Activated B cell treated with CpG ODN at 0.5 μM for 24 hours (primary cell): Measurements from ENCODE around the gene C1QL3. TPM values are rescaled to one million over a fixed set of nuclear protein-coding genes. Genes with fewer than 3 reads are reported as not detected.

Experiments
- ATAC-seq: fragments of 200-7000 bp; cut with Tn5 transposase; one replicate; pipeline ENCODE4 v1.10.0; 2021; ENCODE audit warnings: low read depth, mild to moderate bottlenecking, moderate library complexity
- CTCF ChIA-PET: fragments of 350-600 bp; sonication (Branson Sonifier 250); formaldehyde crosslinking; loops from one replicate; lab custom pipeline; 2021; ENCODE audit warnings: antibody characterized with exemption; lab: Charles Lee
- POLR2A ChIA-PET: fragments of 350-600 bp; sonication (Branson Sonifier 250); formaldehyde crosslinking; loops from one replicate; lab custom pipeline; 2021; ENCODE audit warnings: antibody characterized with exemption; lab: Charles Lee
- DNase-seq: peaks from one replicate; pipeline ENCODE4 v3.0.0; 2022
- H3K27ac Mint-ChIP-seq: one replicate; pipeline ENCODE4 v1.8.0; 2020; ENCODE audit warnings: mixed read lengths
- H3K27me3 Mint-ChIP-seq: one replicate; pipeline ENCODE4 v1.8.0; 2021; ENCODE audit warnings: mixed read lengths
- H3K36me3 Mint-ChIP-seq: one replicate; pipeline ENCODE4 v1.8.0; 2021; ENCODE audit warnings: low read depth, mixed read lengths
- H3K4me1 Mint-ChIP-seq: one replicate; pipeline ENCODE4 v1.8.0; 2021; ENCODE audit warnings: mixed read lengths
- H3K4me3 Mint-ChIP-seq: one replicate; pipeline ENCODE4 v1.8.0; 2020; ENCODE audit warnings: mild to moderate bottlenecking, mixed read lengths
- H3K9me3 Mint-ChIP-seq: one replicate; pipeline ENCODE4 v1.8.0; 2020; ENCODE audit warnings: mixed read lengths
- intact Hi-C: fragments of 100-400 bp; cut with micrococcal nuclease; formaldehyde crosslinking; loops from one replicate; pipeline ENCODE4 v1.15.1; 2024
- total RNA-seq: library from RNA; stranded (reverse); gene quantifications from 2 replicates; pipeline ENCODE4 v1.2.3, GENCODE V29; 2022
- TF ChIP-seq, protein P1 (sequence below): fragments of 200-600 bp; IDR thresholded peaks from one replicate; pipeline ENCODE4 v1.8.0; 2022; ENCODE audit warnings: antibody characterized with exemption, mild to moderate bottlenecking

C1QL3 gene
- total RNA-seq, 1 donor from 2014 or later: not detected

DNA sequence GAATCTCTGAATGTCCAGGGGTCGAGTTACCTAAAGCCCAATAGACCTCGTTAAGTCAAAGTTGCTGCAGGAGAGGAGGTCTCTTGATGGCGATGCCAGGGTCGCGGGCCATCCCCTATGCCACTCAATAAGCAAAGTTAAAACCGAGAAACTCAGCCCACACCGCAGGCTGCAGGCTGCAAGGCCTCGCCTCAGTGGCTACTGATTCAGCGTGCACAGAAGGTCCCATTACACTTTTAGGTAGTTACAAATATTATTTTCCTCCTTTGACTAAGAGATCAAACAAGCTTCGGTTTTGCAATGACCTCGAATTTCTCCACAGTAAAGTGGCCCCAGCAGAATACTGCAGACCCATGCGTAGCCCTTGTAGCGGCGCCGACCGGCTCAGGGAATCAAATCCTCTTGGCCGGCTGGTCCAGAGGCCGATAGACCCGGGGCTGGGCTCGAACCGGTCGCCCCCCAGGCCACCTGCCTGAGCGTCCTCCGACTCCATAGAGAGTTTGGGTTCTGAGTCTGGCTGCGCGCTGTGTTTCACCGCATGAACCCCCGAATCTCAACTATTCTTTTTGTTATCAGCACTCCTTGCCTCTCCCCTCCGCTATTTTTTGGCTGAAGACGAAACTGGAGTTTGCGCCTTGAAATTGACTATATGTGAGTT, 2.3 kb downstream of the C1QL3 start:
- CTCF ChIA-PET: no interaction called here

DNA sequence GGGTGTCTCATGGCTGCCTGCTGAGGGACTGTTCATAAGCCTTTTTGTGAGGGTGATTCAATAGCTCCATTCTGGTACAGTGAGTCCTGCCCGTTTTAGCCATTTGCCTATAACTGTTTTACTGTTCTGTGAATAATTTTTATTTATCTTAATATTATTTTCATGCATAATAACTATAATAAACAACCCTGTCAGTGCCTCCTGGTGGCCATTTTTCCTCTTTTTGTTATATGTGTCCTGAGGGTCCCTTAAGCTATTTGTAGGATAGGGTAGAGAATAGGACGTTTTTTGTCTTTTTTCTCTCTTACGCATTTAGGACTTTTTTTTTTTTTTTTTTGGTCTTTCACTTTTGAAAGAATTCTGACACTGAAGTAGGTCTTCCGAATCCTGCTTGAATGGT, 2.9 kb downstream of the C1QL3 start:
- intact Hi-C loops: no loop called here
- ChIA-PET CTCF (no interaction called here), POLR2A (interaction anchor here (0.7 kb wide), 2 partner anchors 21 to 76 kb away, joined by 3 to 10 read pairs; no protein-coding TSS in a partner anchor)
- Mint-ChIP-seq H3K9me3 (no peaks in the 10 kb centered on the region), H3K4me1 (peaks cover 14% of the 10 kb centered on the region), H3K4me3 (no peak overlapping the region), H3K27ac (no peak overlapping the region), H3K27me3 (peaks cover 29% of the 10 kb centered on the region), H3K36me3 (peaks cover 11% of the 10 kb centered on the region)
- DNase-seq (no peak), ATAC-seq (no peak)
- TF ChIP-seq, protein P1, sequence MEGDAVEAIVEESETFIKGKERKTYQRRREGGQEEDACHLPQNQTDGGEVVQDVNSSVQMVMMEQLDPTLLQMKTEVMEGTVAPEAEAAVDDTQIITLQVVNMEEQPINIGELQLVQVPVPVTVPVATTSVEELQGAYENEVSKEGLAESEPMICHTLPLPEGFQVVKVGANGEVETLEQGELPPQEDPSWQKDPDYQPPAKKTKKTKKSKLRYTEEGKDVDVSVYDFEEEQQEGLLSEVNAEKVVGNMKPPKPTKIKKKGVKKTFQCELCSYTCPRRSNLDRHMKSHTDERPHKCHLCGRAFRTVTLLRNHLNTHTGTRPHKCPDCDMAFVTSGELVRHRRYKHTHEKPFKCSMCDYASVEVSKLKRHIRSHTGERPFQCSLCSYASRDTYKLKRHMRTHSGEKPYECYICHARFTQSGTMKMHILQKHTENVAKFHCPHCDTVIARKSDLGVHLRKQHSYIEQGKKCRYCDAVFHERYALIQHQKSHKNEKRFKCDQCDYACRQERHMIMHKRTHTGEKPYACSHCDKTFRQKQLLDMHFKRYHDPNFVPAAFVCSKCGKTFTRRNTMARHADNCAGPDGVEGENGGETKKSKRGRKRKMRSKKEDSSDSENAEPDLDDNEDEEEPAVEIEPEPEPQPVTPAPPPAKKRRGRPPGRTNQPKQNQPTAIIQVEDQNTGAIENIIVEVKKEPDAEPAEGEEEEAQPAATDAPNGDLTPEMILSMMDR: no peak

More for the DNA sequence above, 2.3 kb downstream of the C1QL3 start:
- peaks cover 7% of the 10 kb centered on the region for H3K36me3 Mint-ChIP-seq
- TF ChIP-seq, protein P1: no peak
- H3K9me3 Mint-ChIP-seq: no peaks in the 10 kb centered on the region
- H3K4me1 Mint-ChIP-seq: peaks cover 14% of the 10 kb centered on the region
- intact Hi-C loops: no loop called here
- peak overlapping the region; percentile 78 for H3K4me3 Mint-ChIP-seq
- DNase-seq (no peak), ATAC-seq (peak; percentile 31)
- POLR2A ChIA-PET: interaction anchor here (0.7 kb wide), 1 partner anchor 21 kb away, joined by 3 read pairs; no protein-coding TSS in a partner anchor
- peaks cover 29% of the 10 kb centered on the region for H3K27me3 Mint-ChIP-seq
- H3K27ac Mint-ChIP-seq: no peak overlapping the region

DNA sequence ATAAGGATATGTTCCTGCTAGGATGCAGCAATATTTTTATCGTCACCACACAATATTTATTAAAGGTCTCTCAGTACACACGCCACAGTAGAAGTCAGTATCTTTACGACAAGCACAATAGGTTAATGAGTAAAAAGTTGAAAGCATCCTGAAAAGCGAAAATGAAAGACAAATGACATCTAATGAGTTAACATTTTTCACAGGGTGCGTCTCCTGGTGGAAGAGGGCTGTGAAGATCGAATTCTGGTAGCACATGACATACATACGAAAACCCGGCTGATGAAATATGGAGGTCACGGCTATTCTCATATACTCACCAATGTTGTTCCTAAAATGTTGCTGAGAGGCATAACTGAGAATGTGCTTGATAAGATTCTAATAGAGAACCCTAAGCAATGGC, 10.8 kb downstream of the C1QL3 start:
- Mint-ChIP-seq H3K36me3 (peaks cover 46% of the 10 kb centered on the region), H3K4me1 (no peaks in the 10 kb centered on the region), H3K4me3 (no peak overlapping the region), H3K27ac (no peak overlapping the region), H3K9me3 (no peaks in the 10 kb centered on the region), H3K27me3 (no peaks in the 10 kb centered on the region)
- intact Hi-C loops: no loop called here
- DNase-seq (no peak), ATAC-seq (no peak)
- ChIA-PET CTCF (no interaction called here), POLR2A (no interaction called here)
- TF ChIP-seq, protein P1: no peak

DNA sequence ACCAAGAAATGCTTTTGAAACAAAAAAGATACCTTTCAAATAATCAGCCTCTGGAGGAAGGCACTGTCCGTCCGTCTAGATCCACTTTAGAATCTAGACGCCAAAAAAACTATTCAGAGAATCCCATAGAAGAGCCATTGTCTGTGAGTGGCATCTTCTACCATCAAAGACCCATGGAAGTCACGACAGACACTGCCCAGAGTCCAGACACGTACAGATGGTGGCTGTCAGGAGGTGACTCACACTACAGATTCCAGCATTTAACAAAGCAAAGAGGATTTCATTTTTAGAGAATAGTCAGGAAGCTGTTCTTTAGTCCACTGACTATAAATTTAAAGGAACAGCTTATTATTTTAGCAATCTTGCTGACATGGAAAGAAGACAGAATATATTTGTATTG, 11.7 kb downstream of the C1QL3 start:
- ChIA-PET POLR2A (no interaction called here), CTCF (no interaction called here)
- H3K4me3 Mint-ChIP-seq: no peak overlapping the region
- DNase-seq (no peak), ATAC-seq (no peak)
- H3K27me3 Mint-ChIP-seq: no peaks in the 10 kb centered on the region
- H3K36me3 Mint-ChIP-seq: peaks cover 45% of the 10 kb centered on the region
- no peaks in the 10 kb centered on the region for H3K9me3 Mint-ChIP-seq
- no peaks in the 10 kb centered on the region for H3K4me1 Mint-ChIP-seq
- TF ChIP-seq, protein P1: no peak
- H3K27ac Mint-ChIP-seq: no peak overlapping the region
- intact Hi-C loops: no loop called here

DNA sequence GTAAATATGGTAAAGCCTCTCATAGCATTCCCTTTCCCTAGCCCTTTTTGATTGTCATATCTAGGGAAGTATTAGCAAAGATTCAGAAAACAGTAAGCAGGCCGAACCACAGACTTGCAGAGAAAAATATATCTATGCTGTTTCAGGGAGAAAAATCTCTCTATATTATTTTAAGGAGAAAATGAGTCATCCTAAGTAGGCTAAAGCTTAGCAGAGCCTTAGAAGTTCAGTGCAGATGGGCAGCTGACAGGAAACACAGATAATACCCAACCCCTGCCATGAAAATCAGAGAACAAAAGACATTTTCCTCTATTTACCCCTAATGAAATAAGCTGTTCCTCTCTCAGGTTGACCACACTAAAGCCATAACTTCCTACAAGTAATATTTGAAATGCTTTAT, 16.5 kb downstream of the C1QL3 start:
- no peaks in the 10 kb centered on the region for H3K4me1 Mint-ChIP-seq
- peaks cover 26% of the 10 kb centered on the region for H3K36me3 Mint-ChIP-seq
- intact Hi-C loops: no loop called here
- POLR2A ChIA-PET: no interaction called here
- TF ChIP-seq, protein P1: no peak
- DNase-seq (no peak), ATAC-seq (no peak)
- H3K4me3 Mint-ChIP-seq: no peak overlapping the region
- no peak overlapping the region for H3K27ac Mint-ChIP-seq
- H3K27me3 Mint-ChIP-seq: no peaks in the 10 kb centered on the region
- CTCF ChIA-PET: no interaction called here
- no peaks in the 10 kb centered on the region for H3K9me3 Mint-ChIP-seq
